Measurements from ENCODE around the gene CRYM. TPM values are rescaled to one million over a fixed set of nuclear protein-coding genes. Genes with fewer than 3 reads are reported as not detected.

The CRYM gene
- total and polyA plus RNA-seq, 10 of the 15 experiments (the other 5 are each of a cell fraction or from before 2014, with no cell fraction given), result 0.30 to 6.1 (median 3.9) TPM

- in situ Hi-C loops (cut with MboI), result no loop called here
- no TSS peak for BruUV-seq (replicated peaks)
- ChIA-PET CTCF (no interaction called here), POLR2A (no interaction called here), SMC1A (ENCODE audit: uncharacterized antibody, unreplicated experiment) (no interaction called here), RAD21 (ENCODE audit: unreplicated experiment) (no interaction called here)
- DNase-seq (ENCODE audit: low read depth, low spot score) (no peak), FAIRE-seq (no peak), ATAC-seq (no peak)
- Histone ChIP-seq H3K36me3 (ENCODE audit: control insufficient read depth in 2 of 2, insufficient read depth in 2 of 2, low read length in 1 of 2) (no peaks in the 10 kb centered on the region), H3K27me3 (replicated peaks in 1 of 2; ENCODE audit: control insufficient read depth in 2 of 2, insufficient read depth in 2 of 2, low read length in 1 of 2) (no peaks in the 10 kb centered on the region), H3K27ac (ENCODE audit: control insufficient read depth, insufficient read depth) (no peak overlapping the region), H3K4me2 (ENCODE audit: control insufficient read depth, insufficient read depth) (no peak overlapping the region), H3K9ac (ENCODE audit: control insufficient read depth, insufficient read depth, low read length) (no peak overlapping the region), H4K20me1 (ENCODE audit: control insufficient read depth, insufficient read depth) (no peaks in the 10 kb centered on the region), H3K79me2 (ENCODE audit: control insufficient read depth, insufficient read depth, low read length) (no peaks in the 10 kb centered on the region), H3K4me3 (no peak overlapping the region), H3K9me3 (replicated peaks; ENCODE audit: control insufficient read depth, insufficient read depth, low read length) (no peaks in the 10 kb centered on the region; the same call in 1 of the 3 replicates), H2AFZ (ENCODE audit: control insufficient read depth, low read depth, low read length) (no peak overlapping the region), H3K4me1 (ENCODE audit: control insufficient read depth, insufficient read depth, low read length) (no peaks in the 10 kb centered on the region)
- no peak for TF ChIP-seq SUPT20H (IDR thresholded peaks at IDR 0.05; ENCODE audit: borderline replicate concordance, control insufficient read depth, low read depth, low read length)
- TF ChIP-seq RBBP5 (conservative IDR thresholded peaks at IDR 0.05), result no peak
- TF ChIP-seq, protein P1, sequence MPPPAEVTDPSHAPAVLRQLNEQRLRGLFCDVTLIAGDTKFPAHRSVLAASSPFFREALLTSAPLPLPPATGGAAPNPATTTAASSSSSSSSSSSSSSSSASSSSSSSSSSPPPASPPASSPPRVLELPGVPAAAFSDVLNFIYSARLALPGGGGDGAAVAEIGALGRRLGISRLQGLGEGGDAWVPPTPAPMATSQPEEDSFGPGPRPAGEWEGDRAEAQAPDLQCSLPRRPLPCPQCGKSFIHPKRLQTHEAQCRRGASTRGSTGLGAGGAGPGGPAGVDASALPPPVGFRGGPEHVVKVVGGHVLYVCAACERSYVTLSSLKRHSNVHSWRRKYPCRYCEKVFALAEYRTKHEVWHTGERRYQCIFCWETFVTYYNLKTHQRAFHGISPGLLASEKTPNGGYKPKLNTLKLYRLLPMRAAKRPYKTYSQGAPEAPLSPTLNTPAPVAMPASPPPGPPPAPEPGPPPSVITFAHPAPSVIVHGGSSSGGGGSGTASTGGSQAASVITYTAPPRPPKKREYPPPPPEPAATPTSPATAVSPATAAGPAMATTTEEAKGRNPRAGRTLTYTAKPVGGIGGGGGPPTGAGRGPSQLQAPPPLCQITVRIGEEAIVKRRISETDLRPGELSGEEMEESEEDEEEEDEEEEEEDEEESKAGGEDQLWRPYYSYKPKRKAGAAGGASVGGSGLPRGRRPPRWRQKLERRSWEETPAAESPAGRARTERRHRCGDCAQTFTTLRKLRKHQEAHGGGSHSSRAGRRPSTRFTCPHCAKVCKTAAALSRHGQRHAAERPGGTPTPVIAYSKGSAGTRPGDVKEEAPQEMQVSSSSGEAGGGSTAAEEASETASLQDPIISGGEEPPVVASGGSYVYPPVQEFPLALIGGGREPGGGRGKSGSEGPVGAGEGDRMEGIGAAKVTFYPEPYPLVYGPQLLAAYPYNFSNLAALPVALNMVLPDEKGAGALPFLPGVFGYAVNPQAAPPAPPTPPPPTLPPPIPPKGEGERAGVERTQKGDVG (CRISPR knock-in tag; IDR thresholded peaks at IDR 0.05), result no peak
- TF ChIP-seq ZZZ3 (IDR thresholded peaks at IDR 0.05; ENCODE audit: control insufficient read depth, insufficient read length, low read depth), result no peak
- no peak for TF ChIP-seq SREBF1 (IDR thresholded peaks at IDR 0.05; ENCODE audit: low read length)
- TF ChIP-seq, protein P2, sequence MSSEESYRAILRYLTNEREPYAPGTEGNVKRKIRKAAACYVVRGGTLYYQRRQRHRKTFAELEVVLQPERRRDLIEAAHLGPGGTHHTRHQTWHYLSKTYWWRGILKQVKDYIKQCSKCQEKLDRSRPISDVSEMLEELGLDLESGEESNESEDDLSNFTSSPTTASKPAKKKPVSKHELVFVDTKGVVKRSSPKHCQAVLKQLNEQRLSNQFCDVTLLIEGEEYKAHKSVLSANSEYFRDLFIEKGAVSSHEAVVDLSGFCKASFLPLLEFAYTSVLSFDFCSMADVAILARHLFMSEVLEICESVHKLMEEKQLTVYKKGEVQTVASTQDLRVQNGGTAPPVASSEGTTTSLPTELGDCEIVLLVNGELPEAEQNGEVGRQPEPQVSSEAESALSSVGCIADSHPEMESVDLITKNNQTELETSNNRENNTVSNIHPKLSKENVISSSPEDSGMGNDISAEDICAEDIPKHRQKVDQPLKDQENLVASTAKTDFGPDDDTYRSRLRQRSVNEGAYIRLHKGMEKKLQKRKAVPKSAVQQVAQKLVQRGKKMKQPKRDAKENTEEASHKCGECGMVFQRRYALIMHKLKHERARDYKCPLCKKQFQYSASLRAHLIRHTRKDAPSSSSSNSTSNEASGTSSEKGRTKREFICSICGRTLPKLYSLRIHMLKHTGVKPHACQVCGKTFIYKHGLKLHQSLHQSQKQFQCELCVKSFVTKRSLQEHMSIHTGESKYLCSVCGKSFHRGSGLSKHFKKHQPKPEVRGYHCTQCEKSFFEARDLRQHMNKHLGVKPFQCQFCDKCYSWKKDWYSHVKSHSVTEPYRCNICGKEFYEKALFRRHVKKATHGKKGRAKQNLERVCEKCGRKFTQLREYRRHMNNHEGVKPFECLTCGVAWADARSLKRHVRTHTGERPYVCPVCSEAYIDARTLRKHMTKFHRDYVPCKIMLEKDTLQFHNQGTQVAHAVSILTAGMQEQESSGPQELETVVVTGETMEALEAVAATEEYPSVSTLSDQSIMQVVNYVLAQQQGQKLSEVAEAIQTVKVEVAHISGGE (CRISPR knock-in tag; IDR thresholded peaks at IDR 0.05), result no peak
- no peak for TF ChIP-seq SMAD1 (IDR thresholded peaks at IDR 0.05; ENCODE audit: low read depth, partially characterized antibody)
- TF ChIP-seq SMC3 (IDR thresholded peaks at IDR 0.05; ENCODE audit: borderline replicate concordance, low read length), result no peak
- intact Hi-C loops (cut with micrococcal nuclease; ENCODE audit: unreplicated experiment), result no loop called here
- WGBS (ENCODE audit: insufficient coverage, insufficient replicate concordance, low lambda C conversion rate, missing lambda C conversion rate), result 44% methylated on average over 4 of the region's 4 CpGs
These were observed 6.3 kb upstream of the CRYM start for GRCh38 chr16:21284414-21284813.
